ENCODE data around the gene MEI1.
"Not testable (repeated sequence)": the region's sequence is repeated elsewhere in the genome, so short reads cannot be mapped to it uniquely, and the experiment has no call there.

MEI1 gene

DNA sequence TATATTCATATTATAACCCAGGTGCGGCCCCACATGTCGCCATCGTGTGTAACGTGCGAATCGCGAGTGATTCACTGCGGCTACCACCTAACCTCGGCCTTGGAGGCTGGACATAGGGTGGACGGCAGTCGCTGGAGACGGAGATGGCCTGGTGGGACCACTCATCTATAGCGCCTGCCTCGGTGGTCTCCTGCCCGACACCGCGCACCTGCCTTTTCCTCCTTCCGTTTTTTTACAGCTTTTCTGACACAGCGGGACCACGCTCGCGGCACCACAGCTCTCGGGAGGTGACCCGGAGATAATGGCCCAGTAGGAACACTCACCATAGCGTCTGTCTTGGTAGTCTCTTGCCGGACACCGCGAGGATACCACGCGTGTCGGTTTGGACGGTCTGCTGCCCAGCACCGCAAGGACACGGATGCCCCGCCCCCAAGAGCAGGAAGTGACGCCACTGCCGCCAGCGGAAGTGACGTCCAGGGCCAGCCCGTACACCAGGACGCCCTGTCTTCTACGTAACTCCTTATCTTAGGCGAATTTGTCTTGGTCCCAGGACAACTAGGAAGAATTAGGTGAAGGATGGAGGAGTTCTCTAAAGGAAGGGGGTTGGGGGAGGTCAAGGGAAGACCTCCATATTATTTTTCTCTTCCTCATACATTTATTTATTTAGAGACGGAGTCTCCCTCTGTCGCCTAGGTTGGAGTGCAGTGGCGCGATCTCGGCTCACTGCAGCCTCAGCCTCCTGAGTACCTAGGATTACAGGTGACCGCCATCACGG, 17.1 kb upstream of the MEI1 start:
- peak; percentile 84 for DNase-seq (ENCODE audit: low spot score)

DNA sequence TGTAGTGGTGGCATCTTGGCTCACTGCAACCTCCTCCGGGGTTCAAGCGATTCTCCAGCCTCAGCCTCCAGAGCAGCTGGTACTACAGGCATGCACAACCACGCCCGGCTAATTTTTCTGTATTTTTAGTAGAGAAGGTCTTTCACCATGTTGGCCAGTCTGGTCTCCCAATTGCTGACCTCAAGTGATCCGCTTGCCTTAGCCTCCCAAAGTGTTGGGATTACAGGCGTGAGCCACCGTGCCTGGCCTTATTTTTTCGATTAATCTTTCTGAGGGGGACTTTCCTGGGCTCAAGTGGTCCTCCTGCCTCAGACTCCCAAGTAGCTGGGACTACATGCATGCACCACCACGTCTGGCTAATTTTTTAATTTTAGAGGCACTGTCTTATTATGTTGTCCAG, 16.3 kb upstream of the MEI1 start:
- no peak for DNase-seq (ENCODE audit: low spot score)

DNA sequence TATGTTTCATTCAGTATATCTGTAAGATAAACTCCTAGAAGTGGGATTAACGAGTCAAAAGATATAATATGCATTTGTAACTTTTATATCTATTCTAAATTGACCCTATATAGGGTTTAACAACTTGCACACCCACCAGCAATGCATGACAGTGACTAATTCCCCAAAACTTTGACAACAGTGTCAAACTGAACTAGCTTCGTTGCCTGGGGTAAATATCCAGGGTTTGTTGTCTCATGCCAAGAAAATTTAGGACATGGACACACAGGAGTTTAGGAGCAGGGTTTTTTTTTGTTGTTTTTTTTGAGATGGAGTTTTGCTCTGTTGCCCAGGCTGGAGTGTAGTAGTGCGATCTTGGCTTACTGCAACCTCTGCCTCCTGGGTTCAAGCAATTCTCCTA, 15.7 kb upstream of the MEI1 start:
- DNase-seq (ENCODE audit: low spot score), result no peak

DNA sequence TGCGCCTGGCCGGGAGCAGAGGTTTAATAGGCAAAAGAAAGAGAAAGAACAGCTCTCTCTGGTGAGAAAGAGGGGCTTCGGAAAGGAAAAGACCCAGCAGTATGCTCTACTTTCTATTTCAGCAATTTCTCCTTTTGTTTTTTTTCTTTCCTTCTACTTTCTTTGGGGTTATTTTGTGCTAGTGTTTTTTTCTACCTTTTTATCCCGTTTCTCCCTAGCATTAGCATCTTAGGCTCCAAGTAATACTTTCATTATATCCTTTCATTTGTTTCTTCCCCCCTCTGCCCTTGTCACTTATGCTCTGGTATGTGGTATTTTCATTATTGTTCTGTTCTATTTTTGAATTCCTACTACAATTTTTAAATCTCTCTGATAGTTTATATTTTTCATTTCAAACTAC, 15.1 kb upstream of the MEI1 start:
- no peak for DNase-seq (ENCODE audit: low spot score)

DNA sequence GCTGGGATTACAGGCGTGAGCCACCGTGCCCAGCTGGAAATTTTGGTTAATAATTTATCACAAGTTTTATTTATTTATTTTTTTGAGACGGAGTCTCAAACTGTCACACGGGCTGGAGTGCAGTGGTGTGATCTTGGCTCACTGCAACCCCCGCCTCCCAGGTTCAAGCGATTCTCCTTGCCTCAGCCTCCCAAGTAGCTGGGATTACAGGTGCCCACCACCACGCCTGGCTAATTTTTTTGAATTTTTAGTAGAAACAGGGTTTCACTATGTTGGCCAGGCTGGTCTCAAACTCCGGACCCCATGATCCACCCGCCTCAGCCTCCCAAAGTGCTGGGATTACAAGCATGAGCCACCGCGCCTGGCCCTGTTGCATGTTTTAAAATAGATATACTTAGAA, 12.4 kb upstream of the MEI1 start:
- DNase-seq (ENCODE audit: low spot score), result not testable (repeated sequence)

DNA sequence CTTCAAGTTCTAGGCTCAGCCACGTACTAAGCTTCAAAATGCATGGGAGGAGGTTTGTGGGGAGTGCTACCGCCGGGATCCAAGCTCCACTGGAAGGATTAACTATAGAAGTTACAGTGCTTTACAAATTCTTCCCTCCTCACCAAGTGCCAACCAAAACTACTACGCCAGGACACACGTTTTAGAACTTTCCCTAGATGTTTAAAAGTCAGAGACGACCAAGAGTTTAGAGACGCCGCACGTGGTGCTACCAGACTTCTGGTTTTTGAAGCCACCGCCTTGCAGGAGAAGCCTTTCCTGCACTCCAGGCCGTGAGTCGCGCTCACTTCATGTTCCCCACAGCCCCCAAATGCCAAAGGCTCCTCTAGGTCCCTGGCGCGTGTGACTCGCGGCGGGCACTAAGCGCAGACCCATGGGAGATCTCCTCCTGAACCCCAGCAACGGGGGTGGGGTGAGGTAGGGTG, 11.4 kb upstream of the MEI1 start:
- DNase-seq (ENCODE audit: low spot score), result no peak

DNA sequence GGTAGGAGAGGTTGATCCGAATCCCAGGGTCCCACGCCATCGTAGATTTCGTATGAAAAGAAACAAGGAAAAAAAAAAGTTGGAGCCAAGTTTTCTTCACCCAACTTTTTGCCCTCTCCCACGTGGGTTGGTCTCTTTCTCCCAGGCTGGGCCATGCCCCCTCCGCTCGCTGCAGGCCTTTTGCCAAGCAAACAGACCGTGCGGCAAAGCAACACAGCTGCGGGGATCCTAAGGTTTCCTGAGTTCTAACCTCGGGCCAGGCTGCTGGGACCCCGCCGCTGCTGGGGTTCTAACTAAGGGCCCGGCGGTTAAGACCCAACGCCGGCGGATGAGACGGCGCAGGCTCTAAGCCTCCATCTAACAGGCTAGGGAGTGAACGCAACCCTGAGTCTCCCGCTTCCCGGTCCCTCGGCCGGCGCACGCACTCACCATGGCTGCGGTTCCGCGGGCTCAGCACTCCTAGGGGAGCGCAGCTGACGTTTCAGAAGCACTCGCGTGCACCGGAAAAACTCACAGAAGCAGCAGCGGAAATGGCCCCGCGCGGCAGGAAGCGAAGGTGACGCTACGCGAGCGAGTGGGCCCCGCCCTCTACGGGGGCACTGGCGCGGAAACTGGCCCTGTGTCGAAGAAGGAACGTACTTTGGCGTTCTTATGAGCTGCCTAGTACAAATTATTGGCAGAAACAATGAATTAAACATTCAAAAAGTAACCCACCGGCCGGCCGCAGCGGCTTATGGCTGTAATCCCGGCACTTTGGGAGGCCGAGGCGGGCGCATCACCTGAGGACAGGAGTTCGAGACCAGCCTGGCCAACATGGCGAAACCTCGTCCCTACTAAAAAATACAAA, 10.7 kb upstream of the MEI1 start, which contains the start of gene SNU13:
Gene SNU13, minus strand, starts transcription at position 503 of the 847 bp plus-strand sequence. Its CDS starts 71 bp downstream, at position 432.
- DNase-seq (ENCODE audit: low spot score), result peak; percentile 92

DNA sequence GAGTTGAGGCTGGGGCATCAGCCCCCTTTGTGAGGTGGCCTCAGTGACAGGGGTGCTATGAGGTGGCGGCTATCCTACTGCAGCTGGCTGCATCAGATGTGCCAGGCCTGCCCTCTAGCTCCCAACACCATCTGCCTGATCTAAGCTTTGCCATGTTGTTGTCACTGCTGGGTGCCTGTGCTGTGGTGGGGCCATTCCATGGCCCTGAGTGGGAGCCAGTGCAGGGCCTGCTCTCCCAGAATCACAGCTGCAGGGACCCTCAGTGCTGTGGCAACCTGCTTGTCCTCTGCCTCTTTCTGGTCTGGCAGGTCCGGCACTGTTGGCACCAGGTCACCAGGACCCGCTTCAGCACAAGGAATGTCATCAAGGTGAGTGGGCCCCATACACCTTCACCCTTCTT, 8.8 kb upstream of the MEI1 start:
- DNase-seq (ENCODE audit: low spot score), result no peak

DNA sequence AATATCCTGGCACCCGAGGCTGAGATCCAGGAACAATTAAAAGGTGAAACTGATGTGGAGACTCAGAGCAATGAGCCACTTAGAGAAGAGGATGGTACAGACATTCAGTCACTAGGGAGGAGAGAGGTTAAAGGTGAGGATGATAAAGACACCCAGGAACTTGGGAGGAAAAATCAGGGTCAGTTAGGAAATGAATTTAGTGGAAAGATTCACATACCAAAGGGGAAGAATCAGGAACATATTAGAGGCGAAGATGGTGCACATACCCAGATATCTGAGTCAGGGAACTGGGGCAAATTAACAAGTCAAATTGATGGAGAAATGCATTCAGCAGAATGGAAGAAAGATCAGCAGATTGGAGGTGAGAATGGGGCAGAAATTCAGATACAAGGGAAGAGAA, 4.1 kb upstream of the MEI1 start:
- no peak for DNase-seq (ENCODE audit: low spot score)

DNA sequence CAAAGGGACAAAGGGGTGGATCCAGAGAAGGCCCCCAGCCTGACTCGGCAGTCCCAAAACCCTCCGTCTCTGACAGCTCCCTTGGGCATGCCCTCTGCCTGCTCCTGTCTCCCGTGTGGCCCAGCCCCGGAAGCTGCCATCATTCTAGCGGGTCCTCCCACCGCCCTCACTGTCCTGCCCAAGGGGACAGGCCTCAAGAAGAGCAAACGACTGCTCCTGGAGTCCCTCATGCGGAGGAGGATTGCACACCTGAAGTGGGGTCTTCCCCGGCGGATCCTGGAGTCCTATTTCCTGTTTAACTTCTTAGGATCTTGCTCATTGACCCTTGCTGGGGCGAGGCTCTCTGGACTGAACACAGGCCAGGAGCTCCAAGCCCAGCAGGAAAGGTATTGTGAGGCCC, 2.6 kb upstream of the MEI1 start:
- DNase-seq (ENCODE audit: low spot score), result no peak

DNA sequence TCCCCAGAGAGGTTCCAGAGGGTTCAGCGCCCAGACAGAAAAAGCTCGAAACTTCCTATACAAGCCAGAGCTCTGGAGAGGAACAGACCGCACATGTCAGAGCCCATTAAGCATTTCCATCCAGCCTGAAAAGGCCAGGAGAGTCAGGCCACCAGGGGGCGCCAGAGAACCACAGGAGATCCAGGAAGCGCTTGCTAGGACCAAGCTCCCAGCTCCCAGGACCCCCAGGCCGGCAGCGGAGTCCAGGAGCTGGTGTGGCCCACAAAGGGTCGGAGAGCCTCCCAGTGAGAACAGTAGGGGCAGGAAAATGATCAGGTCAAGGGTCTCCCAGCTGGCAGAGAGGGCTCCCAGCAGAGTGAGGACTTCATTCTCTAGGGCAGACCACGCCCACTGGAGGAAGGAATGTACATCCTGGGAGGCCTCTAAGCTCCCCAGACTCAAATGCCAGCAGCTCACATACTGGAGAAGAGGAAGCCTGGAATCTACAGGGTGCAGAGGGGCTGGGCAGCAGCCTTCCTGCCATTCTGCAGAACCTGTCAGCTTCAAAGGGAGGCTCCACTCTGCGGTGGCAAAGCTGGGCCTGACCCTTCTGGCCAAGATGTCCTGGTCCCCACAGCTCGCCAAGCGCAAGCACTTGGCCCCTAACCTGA, 2.1 kb upstream of the MEI1 start:
- DNase-seq (ENCODE audit: low spot score), result peak; percentile 90

DNA sequence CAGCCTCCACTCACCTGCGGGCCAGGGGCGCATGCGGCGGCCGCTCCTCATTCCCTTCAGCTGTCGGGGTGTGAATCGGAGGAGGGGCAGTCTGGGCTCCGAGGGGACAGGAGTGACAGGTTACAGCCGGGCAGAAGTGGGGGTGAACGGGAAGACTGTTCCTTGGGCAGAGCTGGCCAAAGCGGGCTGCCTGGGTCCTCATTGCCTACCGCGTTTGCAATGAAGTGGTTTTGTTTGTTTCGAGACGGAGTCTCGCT, 733 bp downstream of the MEI1 start:
- no peak for DNase-seq (ENCODE audit: low spot score)

DNA sequence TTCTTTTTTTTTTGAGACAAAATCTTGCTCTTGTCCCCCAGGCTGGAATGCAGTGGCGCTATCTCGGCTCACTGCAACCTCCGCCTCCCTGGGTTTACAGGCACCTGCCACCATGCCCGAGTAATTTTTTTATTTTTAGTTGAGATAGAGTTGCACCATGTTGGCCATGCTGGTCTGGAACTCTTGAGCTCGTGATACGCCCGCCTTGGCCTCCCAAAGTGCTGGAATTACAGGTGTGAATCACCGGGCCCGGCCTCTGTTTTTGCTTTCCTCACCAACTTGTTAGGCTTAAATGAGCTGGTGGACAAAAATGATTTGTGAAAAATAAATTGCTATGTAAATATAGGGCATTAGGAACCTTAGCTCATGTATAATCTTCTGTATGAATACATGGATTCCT, 3.5 kb downstream of the MEI1 start:
- DNase-seq (ENCODE audit: low spot score), result no peak

DNA sequence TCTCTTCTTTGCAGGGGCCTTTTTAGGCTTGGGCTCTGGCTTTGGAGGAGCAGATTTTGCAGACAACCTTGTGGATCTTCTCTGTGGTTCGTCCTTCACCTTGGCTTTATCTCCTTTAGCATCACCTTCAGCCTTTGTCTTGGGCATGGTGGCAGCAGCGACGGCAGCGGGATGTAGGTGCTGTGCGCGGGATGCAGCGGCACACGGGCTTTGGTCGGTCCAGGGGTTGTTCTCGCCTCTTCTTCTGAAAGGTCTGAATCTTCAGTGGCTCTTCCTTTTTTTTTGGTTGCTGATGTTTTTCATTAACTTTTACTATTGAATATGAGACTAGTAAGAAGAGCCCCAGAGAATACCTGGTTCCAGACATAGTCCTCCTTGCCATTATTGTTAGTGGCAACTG, 10.0 kb downstream of the MEI1 start:
- DNase-seq (ENCODE audit: low spot score), result no peak

DNA sequence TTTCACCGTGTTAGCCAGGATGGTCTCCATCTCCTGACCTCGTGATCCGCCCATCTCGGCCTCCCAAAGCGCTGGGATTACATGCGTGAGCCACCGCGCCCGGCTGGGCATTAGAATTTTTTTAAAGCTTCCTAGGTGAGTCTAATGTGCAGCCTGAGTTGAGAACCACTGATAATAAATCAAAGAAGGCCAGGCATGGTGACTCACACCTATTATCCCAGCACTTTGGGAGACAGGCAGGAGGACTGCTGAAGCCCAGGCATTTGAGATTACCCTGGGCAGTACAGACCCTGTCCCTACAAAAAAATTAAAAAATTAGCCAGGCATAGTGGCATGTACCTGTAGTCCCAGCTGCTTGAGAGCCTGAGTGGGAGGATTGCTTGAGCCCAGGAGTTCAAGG, 13.7 kb downstream of the MEI1 start:
- DNase-seq (ENCODE audit: low spot score), result no peak

DNA sequence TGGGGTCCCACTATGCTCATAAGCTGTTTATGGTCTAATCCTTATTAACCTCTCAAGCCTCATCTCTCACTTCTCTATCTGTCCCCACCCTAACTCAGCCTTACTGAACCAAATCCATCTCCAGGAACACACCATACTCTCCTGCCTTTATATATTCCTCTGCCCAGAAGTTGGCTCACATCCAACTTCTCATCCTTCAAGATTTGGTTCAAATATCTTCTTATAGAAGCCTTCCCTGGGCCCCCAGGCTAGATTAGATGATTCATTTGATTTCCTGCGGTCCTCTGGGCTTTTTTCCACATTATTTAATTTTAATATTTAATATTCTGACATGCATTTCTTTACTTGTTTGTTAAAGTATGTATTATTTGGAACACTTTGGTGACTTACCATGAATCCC, 23.2 kb downstream of the MEI1 start:
- no peak for DNase-seq (ENCODE audit: low spot score)

DNA sequence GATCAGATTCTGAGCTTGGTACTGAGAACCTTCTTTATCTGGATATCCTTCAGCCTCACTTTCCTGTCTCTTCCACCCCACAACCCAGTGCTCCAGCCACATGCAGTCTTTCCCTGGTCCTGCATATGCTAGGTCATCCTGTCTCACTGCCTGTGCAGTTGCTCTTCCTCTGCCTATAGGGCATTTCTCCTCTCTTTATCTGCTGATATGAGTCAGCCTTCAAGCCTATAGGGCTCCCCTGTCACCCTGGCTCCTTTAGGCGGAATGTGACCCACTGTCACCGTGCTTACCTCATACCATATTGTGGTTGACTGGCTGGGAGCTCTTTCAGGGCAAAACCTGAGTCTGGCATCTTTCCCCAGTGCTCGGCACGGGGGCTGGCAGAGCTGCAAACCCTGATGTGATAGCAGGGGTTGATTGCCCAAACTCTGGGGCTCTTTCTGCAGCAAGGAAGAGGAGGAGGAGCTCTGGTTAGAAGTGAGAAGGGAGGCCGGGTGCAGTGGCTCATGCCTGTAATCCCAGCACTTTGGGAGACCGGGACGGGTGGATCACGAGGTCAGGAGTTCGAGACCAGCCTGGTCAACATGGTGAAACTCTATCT, 26.3 kb downstream of the MEI1 start:
- no peak for DNase-seq (ENCODE audit: low spot score)

DNA sequence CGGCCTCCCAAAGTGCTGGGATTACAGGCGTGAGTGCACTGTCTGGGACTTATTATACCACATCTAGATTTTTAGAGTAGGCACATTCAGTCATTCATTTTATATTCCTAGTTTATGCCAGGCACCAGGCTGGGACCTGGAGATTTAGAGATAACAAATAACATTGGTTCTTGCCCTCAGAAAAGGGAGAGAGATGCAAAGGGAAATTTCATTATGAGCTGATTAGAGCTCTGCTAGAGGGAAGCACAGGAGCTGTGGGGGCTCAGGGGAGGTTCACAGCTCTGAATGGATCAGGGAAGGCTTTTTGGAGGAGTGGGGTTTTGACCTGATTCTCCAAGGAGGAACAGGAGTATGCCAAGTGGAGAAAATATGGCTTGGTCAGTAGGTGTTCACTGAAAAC, 32.3 kb downstream of the MEI1 start:
- DNase-seq (ENCODE audit: low spot score), result no peak

DNA sequence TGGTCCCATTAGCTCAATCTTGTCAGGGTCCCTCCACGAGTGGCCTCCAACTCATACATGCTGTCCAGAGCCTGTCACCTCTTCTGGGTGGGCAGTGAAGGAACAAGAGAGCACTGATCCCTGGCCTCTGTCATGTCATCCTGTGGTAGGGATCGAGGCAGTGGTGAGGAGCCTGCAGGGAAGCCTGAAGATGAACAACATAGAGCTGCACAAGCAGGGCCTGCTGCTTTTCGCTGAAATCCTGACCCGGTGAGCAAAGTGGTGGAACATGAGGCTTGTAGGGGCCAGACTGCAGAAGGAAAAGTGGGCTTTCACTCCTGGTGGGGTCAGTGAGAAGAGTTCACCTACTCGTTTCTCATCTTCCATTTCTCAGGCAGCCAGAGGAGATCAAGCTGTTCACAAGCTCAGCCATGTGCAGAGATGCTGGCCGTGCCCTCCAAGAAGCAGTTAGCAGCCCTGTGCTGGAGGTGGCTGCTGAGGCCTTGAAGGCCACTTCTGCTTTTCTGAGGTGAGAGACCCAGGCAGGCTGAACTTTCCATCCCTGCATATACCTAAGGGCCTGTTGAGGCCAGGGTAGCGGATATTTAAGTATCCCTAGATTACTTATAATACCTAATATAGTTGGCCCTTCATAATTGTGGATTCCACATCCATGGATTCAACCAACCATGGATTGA, 32.9 kb downstream of the MEI1 start:
- DNase-seq (ENCODE audit: low spot score), result peak; percentile 66

DNA sequence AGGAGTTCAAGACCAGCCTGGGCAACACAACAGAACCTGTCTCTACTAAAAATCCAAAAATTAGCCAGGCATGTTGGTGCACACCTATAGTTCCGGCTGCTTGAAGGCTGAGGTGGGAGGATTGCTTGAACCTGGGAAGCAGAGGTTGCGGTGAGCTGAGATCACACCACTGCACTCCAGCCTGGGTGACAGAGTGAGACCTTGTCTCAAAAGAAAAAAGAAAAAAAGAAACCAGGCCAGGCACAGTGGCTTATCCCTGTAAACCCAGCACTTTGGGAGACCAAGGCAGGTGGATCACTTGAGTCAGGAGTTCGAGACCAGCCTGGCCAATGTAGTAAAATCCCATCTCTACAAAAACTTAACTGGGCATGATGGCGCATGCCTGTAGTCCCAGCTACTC, 33.9 kb downstream of the MEI1 start:
- DNase-seq (ENCODE audit: low spot score), result not testable (repeated sequence)

DNA sequence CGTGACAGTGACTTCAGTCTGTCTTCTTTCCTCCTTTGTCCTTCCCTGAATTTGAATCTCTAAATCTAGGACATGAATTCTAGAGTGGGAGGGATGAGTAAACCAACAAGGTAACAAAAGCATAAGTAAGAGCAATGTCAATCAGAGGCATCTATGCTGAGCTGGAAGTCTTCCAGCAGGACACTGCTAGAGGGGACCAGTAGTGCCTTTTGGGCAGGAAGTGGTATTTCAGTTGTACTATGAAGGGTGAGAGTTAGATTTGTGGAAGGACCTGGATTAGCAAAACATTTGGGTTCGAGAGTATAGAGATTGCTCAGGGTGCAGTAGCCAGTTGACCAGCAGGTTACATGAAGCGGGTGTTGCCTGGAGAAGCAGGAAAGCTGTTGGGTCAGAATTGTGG, 40.3 kb downstream of the MEI1 start:
- no peak for DNase-seq (ENCODE audit: low spot score)

DNA sequence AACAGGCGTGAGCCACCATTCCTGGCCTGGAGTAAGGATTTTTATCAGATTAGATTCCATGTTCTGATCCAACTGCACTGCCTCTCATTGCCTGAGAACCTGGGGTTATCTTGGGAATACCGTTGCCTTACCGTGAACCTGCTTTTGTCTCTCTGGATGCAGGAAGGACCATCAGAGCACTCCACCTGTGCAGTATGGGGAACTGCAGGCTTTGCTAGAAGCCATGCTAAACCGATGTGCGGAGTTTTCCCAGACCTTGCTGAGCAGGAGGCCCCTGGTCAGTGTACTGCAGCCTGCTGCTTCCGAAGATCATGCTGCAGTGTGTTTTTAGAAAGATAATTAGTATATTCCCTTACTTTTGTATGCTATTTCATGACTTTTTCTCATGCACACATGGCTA, 43.6 kb downstream of the MEI1 start:
- DNase-seq (ENCODE audit: low spot score), result no peak

All from germinal center (tissue), 1 donor.